ENCODE data around the gene NKPD1.

The NKPD1 gene

DNA sequence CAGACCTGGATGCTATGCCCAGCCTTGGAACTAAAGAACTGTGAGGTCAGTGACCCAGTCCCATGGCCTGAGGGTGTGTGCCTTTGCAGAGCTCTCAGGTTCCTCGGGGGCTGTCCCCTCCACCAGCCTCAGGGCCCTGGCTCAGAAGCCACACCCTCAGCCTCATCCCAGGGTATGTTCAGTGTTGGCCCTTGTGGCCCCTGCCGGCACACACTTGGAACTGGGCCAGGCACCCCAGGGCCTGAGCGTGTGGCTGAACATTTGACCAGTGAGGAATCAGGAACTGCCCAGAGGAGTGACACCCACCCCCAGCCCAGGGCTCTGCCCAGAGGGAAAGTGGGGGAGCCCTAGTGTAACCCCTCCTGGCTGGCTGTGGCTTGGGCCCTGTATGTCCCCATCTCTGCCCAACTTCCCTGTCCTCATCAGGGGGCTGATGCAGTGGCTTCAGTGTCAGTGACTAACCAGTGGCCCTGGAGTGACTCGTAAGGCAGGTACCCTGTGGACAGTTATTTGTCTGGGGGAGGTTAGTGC, 10.0 kb downstream of the NKPD1 start:
- H3K27ac ChIP-seq (ENCODE audit: low read length) = no peak overlapping the region
- peaks cover 19% of the 10 kb centered on the region for H3K27me3 ChIP-seq (ENCODE audit: low read depth, low read length)
- H3K9me3 ChIP-seq (ENCODE audit: control insufficient read depth in 1 of 2, low read length in 2 of 2) = no peaks in the 10 kb centered on the region

DNA sequence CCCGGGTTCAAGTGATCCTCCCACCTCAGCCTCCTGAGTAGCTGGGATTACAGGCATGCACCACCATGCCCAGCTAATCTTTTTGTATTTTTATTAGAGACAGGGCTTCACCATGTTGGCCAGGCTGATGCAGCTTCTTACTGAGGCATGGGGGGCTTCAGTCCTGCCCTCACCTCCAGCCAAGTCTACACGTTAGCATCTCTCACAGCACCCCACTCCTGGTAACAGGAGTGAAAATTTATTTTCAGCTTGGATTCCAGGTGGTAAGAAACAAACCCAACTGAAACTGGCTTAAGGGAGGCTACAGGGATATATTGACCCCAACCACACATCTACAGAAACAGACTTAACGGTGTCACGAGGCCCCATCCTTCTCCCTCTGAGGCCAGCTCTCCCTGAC, 10.6 kb downstream of the NKPD1 start:
- H3K36me3 ChIP-seq (ENCODE audit: control insufficient read depth in 1 of 2, insufficient read depth in 2 of 2, low read length in 2 of 2) = peaks cover 0 to 21% of the 10 kb centered on the region in 2 donors
- peaks cover 0 to 25% of the 10 kb centered on the region in 2 donors for H3K4me1 ChIP-seq (ENCODE audit: control insufficient read depth in 1 of 2, insufficient read depth in 2 of 2, low read length in 2 of 2)
- H3K27ac ChIP-seq (ENCODE audit: low read length) = no peak overlapping the region
- H3K4me3 ChIP-seq (ENCODE audit: low read depth in 1 of 2, low read length in 2 of 2) = no peak overlapping the region
- H3K9me3 ChIP-seq (ENCODE audit: control insufficient read depth in 1 of 2, low read length in 2 of 2) = no peaks in the 10 kb centered on the region
- peaks cover 19% of the 10 kb centered on the region for H3K27me3 ChIP-seq (ENCODE audit: low read depth, low read length)

More for the DNA sequence above, 10.0 kb downstream of the NKPD1 start:
- Histone ChIP-seq H3K36me3 (ENCODE audit: control insufficient read depth in 1 of 2, insufficient read depth in 2 of 2, low read length in 2 of 2) (peaks cover 0 to 16% of the 10 kb centered on the region in 2 donors), H3K4me3 (ENCODE audit: low read depth in 1 of 2, low read length in 2 of 2) (no peak overlapping the region), H3K4me1 (ENCODE audit: control insufficient read depth in 1 of 2, insufficient read depth in 2 of 2, low read length in 2 of 2) (peaks cover 0 to 25% of the 10 kb centered on the region in 2 donors)

- Histone ChIP-seq H3K27ac (ENCODE audit: low read length) (no peak overlapping the region), H3K4me3 (ENCODE audit: low read depth in 1 of 2, low read length in 2 of 2) (no peak overlapping the region), H3K9me3 (ENCODE audit: control insufficient read depth in 1 of 2, low read length in 2 of 2) (no peaks in the 10 kb centered on the region), H3K4me1 (ENCODE audit: control insufficient read depth in 1 of 2, insufficient read depth in 2 of 2, low read length in 2 of 2) (peaks cover 0 to 25% of the 10 kb centered on the region in 2 donors), H3K27me3 (ENCODE audit: low read depth, low read length) (peaks cover 19% of the 10 kb centered on the region), H3K36me3 (ENCODE audit: control insufficient read depth in 1 of 2, insufficient read depth in 2 of 2, low read length in 2 of 2) (peaks cover 0 to 31% of the 10 kb centered on the region in 2 donors)
Observed at GRCh38 chr19:45149129-45149528, 11.7 kb downstream of the NKPD1 start.

- H3K9me3 ChIP-seq (ENCODE audit: control insufficient read depth in 1 of 2, low read length in 2 of 2) = no peaks in the 10 kb centered on the region
- H3K36me3 ChIP-seq (ENCODE audit: control insufficient read depth in 1 of 2, insufficient read depth in 2 of 2, low read length in 2 of 2) = peaks cover 0 to 37% of the 10 kb centered on the region in 2 donors
- H3K4me3 ChIP-seq (ENCODE audit: low read depth in 1 of 2, low read length in 2 of 2) = no peak overlapping the region
- H3K4me1 ChIP-seq (ENCODE audit: control insufficient read depth in 1 of 2, insufficient read depth in 2 of 2, low read length in 2 of 2) = peaks cover 0 to 16% of the 10 kb centered on the region in 2 donors
- no peak overlapping the region for H3K27ac ChIP-seq (ENCODE audit: low read length)
- peaks cover 18% of the 10 kb centered on the region for H3K27me3 ChIP-seq (ENCODE audit: low read depth, low read length)
Observed at GRCh38 chr19:45147835-45148676, 12.7 kb downstream of the NKPD1 start.

GRCh38 chr19:45146741-45147205, 14.0 kb downstream of the NKPD1 start:
- Histone ChIP-seq H3K36me3 (ENCODE audit: control insufficient read depth in 1 of 2, insufficient read depth in 2 of 2, low read length in 2 of 2) (peaks cover 4 to 50% of the 10 kb centered on the region in 2 donors), H3K27me3 (ENCODE audit: low read depth, low read length) (peaks cover 9% of the 10 kb centered on the region), H3K4me3 (ENCODE audit: low read depth in 1 of 2, low read length in 2 of 2) (no peak overlapping the region)

GRCh38 chr19:45146251-45146650, 14.5 kb downstream of the NKPD1 start:
- no peak overlapping the region for H3K27ac ChIP-seq (ENCODE audit: low read length)
- H3K36me3 ChIP-seq (ENCODE audit: control insufficient read depth in 1 of 2, insufficient read depth in 2 of 2, low read length in 2 of 2) = peaks cover 4 to 56% of the 10 kb centered on the region in 2 donors
- H3K9me3 ChIP-seq (ENCODE audit: control insufficient read depth in 1 of 2, low read length in 2 of 2) = no peaks in the 10 kb centered on the region
- no peak overlapping the region for H3K4me3 ChIP-seq (ENCODE audit: low read depth in 1 of 2, low read length in 2 of 2)
- H3K4me1 ChIP-seq (ENCODE audit: control insufficient read depth in 1 of 2, insufficient read depth in 2 of 2, low read length in 2 of 2) = no peaks in the 10 kb centered on the region
- peaks cover 4% of the 10 kb centered on the region for H3K27me3 ChIP-seq (ENCODE audit: low read depth, low read length)

More at GRCh38 chr19:45146741-45147205, 14.0 kb downstream of the NKPD1 start:
- no peaks in the 10 kb centered on the region for H3K9me3 ChIP-seq (ENCODE audit: control insufficient read depth in 1 of 2, low read length in 2 of 2)
- no peak overlapping the region for H3K27ac ChIP-seq (ENCODE audit: low read length)
- H3K4me1 ChIP-seq (ENCODE audit: control insufficient read depth in 1 of 2, insufficient read depth in 2 of 2, low read length in 2 of 2) = peaks cover 0 to 3% of the 10 kb centered on the region in 2 donors

DNA sequence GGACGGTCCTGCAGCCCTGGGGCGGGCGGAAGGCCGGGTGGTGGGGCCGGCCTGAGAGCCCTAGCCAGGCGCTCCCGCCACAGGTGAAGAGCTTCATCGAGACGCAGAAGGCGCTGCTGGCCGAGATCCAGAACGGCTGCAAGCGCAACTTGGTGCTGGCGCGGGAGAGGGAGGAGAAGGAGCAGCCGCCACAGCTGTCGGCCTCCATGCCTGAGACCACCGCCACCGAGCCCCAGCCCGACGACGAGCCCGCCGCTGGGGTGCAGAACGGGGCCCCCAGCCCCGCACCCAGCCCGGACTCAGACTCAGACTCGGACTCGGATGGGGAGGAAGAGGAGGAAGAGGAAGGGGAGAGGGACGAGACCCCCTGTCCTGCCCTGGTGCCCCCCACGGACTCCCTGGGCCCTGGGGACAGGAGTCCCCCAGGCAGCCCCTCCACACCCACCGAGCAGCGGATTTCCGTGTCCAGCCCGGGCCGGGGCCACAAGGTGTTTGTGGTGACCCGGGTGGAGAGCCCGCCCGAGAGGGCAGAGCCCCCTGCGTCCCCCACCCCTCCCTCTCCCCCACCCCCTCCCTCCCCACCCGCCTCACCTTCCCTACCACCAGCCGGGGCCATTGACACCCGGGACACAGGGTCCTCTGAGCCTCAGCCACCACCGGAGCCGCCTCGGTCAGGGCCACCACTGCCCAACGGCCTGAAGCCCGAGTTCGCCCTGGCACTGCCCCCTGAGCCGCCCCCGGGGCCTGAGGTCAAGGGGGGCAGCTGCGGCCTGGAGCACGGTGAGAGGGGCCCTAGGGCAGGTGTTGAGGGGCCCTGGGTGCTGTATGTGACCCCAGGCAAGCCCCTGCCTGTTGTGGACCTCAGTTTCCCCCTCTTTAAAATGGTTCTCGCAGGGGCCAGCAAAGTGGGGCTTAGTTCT, 15.3 kb downstream of the NKPD1 start:
- Histone ChIP-seq H3K4me3 (ENCODE audit: low read depth in 1 of 2, low read length in 2 of 2) (no peak overlapping the region), H3K4me1 (ENCODE audit: control insufficient read depth in 1 of 2, insufficient read depth in 2 of 2, low read length in 2 of 2) (no peaks in the 10 kb centered on the region), H3K27ac (ENCODE audit: low read length) (no peak overlapping the region), H3K36me3 (ENCODE audit: control insufficient read depth in 1 of 2, insufficient read depth in 2 of 2, low read length in 2 of 2) (peaks cover 4 to 63% of the 10 kb centered on the region in 2 donors), H3K27me3 (ENCODE audit: low read depth, low read length) (no peaks in the 10 kb centered on the region), H3K9me3 (ENCODE audit: control insufficient read depth in 1 of 2, low read length in 2 of 2) (no peaks in the 10 kb centered on the region)

GRCh38 chr19:45144431-45145269, 16.1 kb downstream of the NKPD1 start:
- Histone ChIP-seq H3K27ac (ENCODE audit: low read length) (no peak overlapping the region), H3K4me1 (ENCODE audit: control insufficient read depth in 1 of 2, insufficient read depth in 2 of 2, low read length in 2 of 2) (no peaks in the 10 kb centered on the region), H3K27me3 (ENCODE audit: low read depth, low read length) (no peaks in the 10 kb centered on the region), H3K4me3 (ENCODE audit: low read depth in 1 of 2, low read length in 2 of 2) (no peak overlapping the region), H3K36me3 (ENCODE audit: control insufficient read depth in 1 of 2, insufficient read depth in 2 of 2, low read length in 2 of 2) (peaks cover 4 to 65% of the 10 kb centered on the region in 2 donors), H3K9me3 (ENCODE audit: control insufficient read depth in 1 of 2, low read length in 2 of 2) (no peaks in the 10 kb centered on the region)

DNA sequence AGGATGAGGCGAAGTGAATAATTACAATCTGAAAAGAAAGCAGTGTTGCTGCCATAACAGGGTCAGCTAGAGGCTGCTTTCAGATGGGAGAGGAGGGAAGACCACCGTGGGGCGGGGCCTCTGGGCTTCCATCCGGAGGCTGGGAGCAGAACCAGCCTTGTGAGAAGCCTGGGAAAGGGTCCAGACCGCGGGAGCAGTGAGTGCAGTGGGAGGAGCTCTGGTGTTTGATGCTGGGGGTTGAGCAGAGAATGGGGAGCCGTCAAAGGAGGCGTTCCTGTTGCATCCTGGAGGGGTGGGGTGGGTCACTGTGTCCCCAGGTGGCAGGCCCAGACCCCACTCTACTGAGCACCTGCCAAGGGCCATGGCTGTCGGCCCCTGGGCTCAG, 18.1 kb downstream of the NKPD1 start:
- no peak overlapping the region for H3K27ac ChIP-seq (ENCODE audit: low read length)

GRCh38 chr19:45142016-45142725, 18.6 kb downstream of the NKPD1 start:
- Histone ChIP-seq H3K27me3 (ENCODE audit: low read depth, low read length) (no peaks in the 10 kb centered on the region), H3K36me3 (ENCODE audit: control insufficient read depth in 1 of 2, insufficient read depth in 2 of 2, low read length in 2 of 2) (peaks cover 4 to 63% of the 10 kb centered on the region in 2 donors), H3K27ac (ENCODE audit: low read length) (no peak overlapping the region), H3K4me3 (ENCODE audit: low read depth in 1 of 2, low read length in 2 of 2) (no peak overlapping the region), H3K4me1 (ENCODE audit: control insufficient read depth in 1 of 2, insufficient read depth in 2 of 2, low read length in 2 of 2) (peaks cover 0 to 4% of the 10 kb centered on the region in 2 donors), H3K9me3 (ENCODE audit: control insufficient read depth in 1 of 2, low read length in 2 of 2) (no peaks in the 10 kb centered on the region)

More for the DNA sequence above, 18.1 kb downstream of the NKPD1 start:
- H3K27me3 ChIP-seq (ENCODE audit: low read depth, low read length) = no peaks in the 10 kb centered on the region
- no peaks in the 10 kb centered on the region for H3K4me1 ChIP-seq (ENCODE audit: control insufficient read depth in 1 of 2, insufficient read depth in 2 of 2, low read length in 2 of 2)
- peaks cover 4 to 65% of the 10 kb centered on the region in 2 donors for H3K36me3 ChIP-seq (ENCODE audit: control insufficient read depth in 1 of 2, insufficient read depth in 2 of 2, low read length in 2 of 2)
- no peaks in the 10 kb centered on the region for H3K9me3 ChIP-seq (ENCODE audit: control insufficient read depth in 1 of 2, low read length in 2 of 2)
- no peak overlapping the region for H3K4me3 ChIP-seq (ENCODE audit: low read depth in 1 of 2, low read length in 2 of 2)

All from muscle layer of duodenum (tissue), 2 donors.